Fibroblast of skin of back (primary cell): ENCODE results near the gene MRFAP1.
"Not testable (repeated sequence)": the region's sequence is repeated elsewhere in the genome, so short reads cannot be mapped to it uniquely, and the experiment has no call there.

Source experiments
- DNase-seq: peaks from one replicate; pipeline ENCODE4 v3.0.0-alpha.2; 2013

MRFAP1 gene

GRCh38 chr4:6610856-6611430 lies 29.5 kb upstream of the MRFAP1 start:
- DNase-seq, result no peak

- DNase-seq, result no peak
Measured at GRCh38 chr4:6612961-6613675, 27.4 kb upstream of the MRFAP1 start.

GRCh38 chr4:6613676-6614651 lies 26.5 kb upstream of the MRFAP1 start:
- DNase-seq, result no peak

- no peak for DNase-seq
Measured at GRCh38 chr4:6614701-6615230, 25.7 kb upstream of the MRFAP1 start.

- DNase-seq, result no peak
Measured at GRCh38 chr4:6616087-6616995, 24.1 kb upstream of the MRFAP1 start.

GRCh38 chr4:6617246-6617645 lies 23.2 kb upstream of the MRFAP1 start:
- DNase-seq, result no peak

- DNase-seq, result no peak
Measured at GRCh38 chr4:6618386-6619115, 21.9 kb upstream of the MRFAP1 start.

GRCh38 chr4:6619116-6619465 lies 21.4 kb upstream of the MRFAP1 start:
- DNase-seq, result no peak

GRCh38 chr4:6619466-6620255 lies 20.8 kb upstream of the MRFAP1 start:
- DNase-seq, result no peak

GRCh38 chr4:6620296-6620695 lies 20.2 kb upstream of the MRFAP1 start:
- no peak for DNase-seq

- no peak for DNase-seq
Measured at GRCh38 chr4:6620891-6621555, 19.5 kb upstream of the MRFAP1 start.

GRCh38 chr4:6621556-6621927 lies 18.9 kb upstream of the MRFAP1 start:
- no peak for DNase-seq

GRCh38 chr4:6622744-6623143 lies 17.7 kb upstream of the MRFAP1 start:
- DNase-seq, result no peak

- DNase-seq, result no peak
Measured at GRCh38 chr4:6625256-6625655, 15.2 kb upstream of the MRFAP1 start.

GRCh38 chr4:6626066-6626465 lies 14.4 kb upstream of the MRFAP1 start:
- DNase-seq, result no peak

- no peak for DNase-seq
Measured at GRCh38 chr4:6627832-6628231, 12.7 kb upstream of the MRFAP1 start.

GRCh38 chr4:6628484-6628883 lies 12.0 kb upstream of the MRFAP1 start:
- not testable (repeated sequence) for DNase-seq

- no peak for DNase-seq
Measured at GRCh38 chr4:6632125-6632524, 8.4 kb upstream of the MRFAP1 start.

GRCh38 chr4:6633091-6633906 lies 7.2 kb upstream of the MRFAP1 start:
- no peak for DNase-seq
